ENCODE measurements around the gene PTP4A2.
"Not testable (repeated sequence)": the region's sequence is repeated elsewhere in the genome, so short reads cannot be mapped to it uniquely, and the experiment has no call there.

Gene PTP4A2

GRCh38 chr1:31945677-31946076 is 7.5 kb upstream of the PTP4A2 start:
- DNase-seq, result not testable (repeated sequence)

GRCh38 chr1:31944205-31945089 is 6.3 kb upstream of the PTP4A2 start:
- DNase-seq, result peak; percentile 85

GRCh38 chr1:31943546-31944184 is 5.5 kb upstream of the PTP4A2 start:
- peak in 1 of 2 donors; percentile 56 for DNase-seq

- DNase-seq, result not testable (repeated sequence)
These were observed 3.9 kb upstream of the PTP4A2 start for GRCh38 chr1:31942061-31942460.

- DNase-seq, result peak; percentile 80 to 82
These were observed 1.5 kb upstream of the PTP4A2 start for GRCh38 chr1:31939484-31940329.

- peak; percentile 85 to 86 for DNase-seq
These were observed 626 bp downstream of the PTP4A2 start for GRCh38 chr1:31937300-31938183.

- DNase-seq, result no peak
These were observed 1.2 kb downstream of the PTP4A2 start for GRCh38 chr1:31936981-31937299.

- no peak for DNase-seq
These were observed 1.7 kb downstream of the PTP4A2 start for GRCh38 chr1:31936278-31936980.

GRCh38 chr1:31934706-31935629 is 3.2 kb downstream of the PTP4A2 start:
- peak in 1 of 2 donors; percentile 60 for DNase-seq

- no peak for DNase-seq
These were observed 5.5 kb downstream of the PTP4A2 start for GRCh38 chr1:31932491-31933316.

GRCh38 chr1:31931593-31932225 is 6.5 kb downstream of the PTP4A2 start:
- DNase-seq, result no peak

- no peak for DNase-seq
These were observed 7.2 kb downstream of the PTP4A2 start for GRCh38 chr1:31930836-31931592.

- DNase-seq, result no peak
These were observed 10.5 kb downstream of the PTP4A2 start for GRCh38 chr1:31927661-31927980.

- no peak for DNase-seq
These were observed 11.1 kb downstream of the PTP4A2 start for GRCh38 chr1:31926853-31927660.

GRCh38 chr1:31926252-31926651 is 11.9 kb downstream of the PTP4A2 start:
- no peak for DNase-seq

- DNase-seq, result not testable (repeated sequence)
These were observed 12.3 kb downstream of the PTP4A2 start for GRCh38 chr1:31925824-31926223.

- no peak for DNase-seq
These were observed 13.3 kb downstream of the PTP4A2 start for GRCh38 chr1:31924839-31925238.

Data from CD4-positive, alpha-beta T cell treated with Interleukin-1 beta for 1 hour (primary cell).